OCI-LY7 (cell line): ENCODE results near the gene DDRGK1.

Experiments
- CTCF ChIP-seq: fragments of 200-600 bp; sonication (generic); conservative IDR thresholded peaks from 2 replicates; pipeline ENCODE4 v1.5.1; 2014; ENCODE audit warnings: mild to moderate bottlenecking, antibody characterized with exemption, low read length, moderate library complexity, mixed read lengths
- EZH2phosphoT487 ChIP-seq: fragments of 200-600 bp; sonication (generic); IDR thresholded peaks from 2 replicates; pipeline ENCODE4 v1.6.1; 2018; ENCODE audit warnings: low read depth, borderline replicate concordance, mild to moderate bottlenecking, mixed run types, antibody characterized with exemption, low read length, moderate library complexity, mixed read lengths

- TF ChIP-seq CTCF (no peak), EZH2phosphoT487 (no peak)
These were observed 14.8 kb downstream of the DDRGK1 start for GRCh38 chr20:3189561-3190131.
